IPS-11a (cell line): ENCODE data around the gene CCT6B.
"Not testable (repeated sequence)": the region's sequence is repeated elsewhere in the genome, so short reads cannot be mapped to it uniquely, and the experiment has no call there.

ENCODE experiments used
- H3K4me3 ChIP-seq: one replicate; pipeline ENCODE4 v1.5.1; 2013; ENCODE audit warnings: low read depth, low read length, control low read depth

Gene CCT6B

GRCh38 chr17:34961093-34961911 is at the start of gene CCT6B, which contains the start of gene ZNF830:
TSS of gene CCT6B (minus strand) at chr17:34961460. CDS start at chr17:34961393, 67 bp downstream.
TSS of gene ZNF830 (plus strand) at chr17:34961540. CDS start at chr17:34961567, 27 bp downstream.
- peak within 1 kb of the TSS; percentile 96 for H3K4me3 ChIP-seq

DNA sequence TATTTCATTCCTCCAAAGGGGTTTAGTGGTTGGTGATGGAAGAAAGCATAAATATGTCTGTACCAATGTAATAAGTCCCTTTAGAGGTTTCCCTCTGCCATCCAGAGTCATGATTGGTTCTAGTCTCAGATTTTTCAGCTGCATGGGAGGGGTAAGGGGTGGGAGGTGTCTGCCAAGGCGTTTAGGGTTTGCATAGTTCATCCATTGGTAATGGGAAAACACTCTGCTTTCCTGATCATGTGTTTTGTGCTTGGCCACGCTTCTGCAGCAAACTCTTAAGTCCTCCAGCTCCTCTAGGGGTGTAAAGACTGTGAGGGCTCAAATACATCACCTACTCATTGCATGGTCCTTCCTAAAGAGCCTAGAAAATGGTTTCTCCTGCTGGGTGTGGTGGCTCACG is 48.8 kb upstream of the CCT6B start:
- no peak overlapping the region for H3K4me3 ChIP-seq

DNA sequence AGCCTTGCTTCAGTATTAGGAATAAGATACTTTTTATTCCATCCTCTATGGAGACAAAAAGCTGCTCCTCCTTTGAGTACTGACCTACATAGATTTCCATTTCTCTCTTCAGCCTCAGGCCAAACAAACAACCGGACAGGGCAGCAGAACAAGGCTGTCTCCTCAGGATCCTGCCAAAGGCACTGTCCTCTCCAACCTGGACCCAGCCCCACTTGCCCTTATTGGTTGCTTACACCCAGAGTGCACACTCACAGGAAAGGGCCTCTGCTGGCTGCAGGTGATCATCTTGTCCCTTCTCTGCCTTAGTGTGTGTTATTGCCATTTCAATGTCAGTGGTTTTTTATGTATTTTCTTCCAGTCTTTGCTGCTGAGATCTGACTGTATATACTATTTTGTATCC is 45.7 kb upstream of the CCT6B start:
- H3K4me3 ChIP-seq: no peak overlapping the region

DNA sequence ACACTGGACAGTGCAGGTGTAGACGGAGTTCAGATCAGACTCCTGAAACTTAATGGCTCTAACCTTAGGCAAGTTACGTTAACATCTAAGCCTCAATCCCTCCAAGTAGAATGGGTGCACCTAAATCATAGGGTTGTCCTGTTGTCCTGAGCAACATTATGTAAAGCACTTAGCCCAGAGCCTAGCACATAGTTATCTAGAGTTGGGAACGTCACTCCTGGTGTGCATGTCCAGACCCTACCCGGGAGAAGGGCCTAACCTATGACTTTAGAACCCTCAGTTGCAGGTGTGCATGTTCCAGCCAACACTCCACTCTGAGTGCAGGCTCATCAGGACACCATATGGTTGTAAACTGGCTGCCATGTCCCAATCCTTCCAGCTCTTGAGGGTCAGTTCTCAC is 45.1 kb upstream of the CCT6B start:
- H3K4me3 ChIP-seq: no peak overlapping the region

DNA sequence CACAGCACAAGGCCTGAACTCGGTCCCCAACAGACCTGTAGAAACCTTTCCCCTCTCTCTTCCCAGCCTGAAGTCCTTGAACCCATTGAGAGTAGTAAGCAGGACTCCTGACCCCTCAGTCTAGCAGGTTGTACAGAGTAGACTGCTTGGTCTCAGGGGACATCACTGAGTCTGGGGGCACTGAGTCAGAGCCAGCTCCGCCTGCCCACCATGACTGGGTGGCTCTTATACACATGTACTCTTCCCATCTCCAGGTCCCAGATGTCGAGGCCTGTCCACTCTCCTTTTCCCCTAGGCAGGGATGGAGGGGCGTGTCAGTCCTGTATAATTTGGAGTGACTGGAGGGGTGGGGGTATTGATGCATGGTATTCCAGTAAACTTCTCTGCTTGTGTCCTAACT is 42.5 kb upstream of the CCT6B start:
- H3K4me3 ChIP-seq: no peak overlapping the region

DNA sequence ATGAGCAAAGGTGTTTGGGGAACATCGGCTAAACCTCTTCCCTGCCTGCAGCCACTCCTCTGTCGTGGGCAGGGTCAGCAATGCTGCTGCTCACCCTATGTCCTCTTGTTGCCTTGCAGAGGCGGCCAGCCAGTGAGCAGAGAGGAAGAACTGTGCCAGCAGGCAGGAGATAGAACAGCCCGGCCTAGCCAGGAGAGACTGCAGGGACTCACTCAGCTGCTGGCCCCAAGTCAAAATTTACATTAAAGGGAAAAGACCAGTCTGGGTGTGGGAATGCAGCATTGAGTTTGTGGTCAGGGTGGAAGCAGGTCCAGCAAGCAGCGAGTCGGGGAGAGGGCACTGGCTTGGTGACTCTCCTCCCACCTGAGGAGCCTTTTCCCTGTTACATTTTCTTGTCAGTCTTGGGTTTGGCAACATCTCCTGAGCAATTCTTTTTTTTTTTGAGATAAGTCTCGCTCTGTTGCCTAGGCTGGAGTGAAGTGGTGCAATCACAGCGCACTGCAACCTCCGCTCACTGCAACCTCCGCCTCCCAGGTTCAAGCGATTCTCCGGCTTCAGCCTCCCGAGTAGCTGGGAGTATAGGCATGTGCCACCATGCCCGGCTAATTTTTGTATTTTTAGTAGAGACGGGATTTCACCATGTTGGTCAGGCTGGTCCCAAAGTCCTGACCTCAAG is 41.8 kb upstream of the CCT6B start:
- no peak overlapping the region for H3K4me3 ChIP-seq

- H3K4me3 ChIP-seq: no peak overlapping the region
Measured at GRCh38 chr17:35001549-35001948, 40.3 kb upstream of the CCT6B start.

- H3K4me3 ChIP-seq: not testable (repeated sequence)
Measured at GRCh38 chr17:35000965-35001364, 39.7 kb upstream of the CCT6B start.

DNA sequence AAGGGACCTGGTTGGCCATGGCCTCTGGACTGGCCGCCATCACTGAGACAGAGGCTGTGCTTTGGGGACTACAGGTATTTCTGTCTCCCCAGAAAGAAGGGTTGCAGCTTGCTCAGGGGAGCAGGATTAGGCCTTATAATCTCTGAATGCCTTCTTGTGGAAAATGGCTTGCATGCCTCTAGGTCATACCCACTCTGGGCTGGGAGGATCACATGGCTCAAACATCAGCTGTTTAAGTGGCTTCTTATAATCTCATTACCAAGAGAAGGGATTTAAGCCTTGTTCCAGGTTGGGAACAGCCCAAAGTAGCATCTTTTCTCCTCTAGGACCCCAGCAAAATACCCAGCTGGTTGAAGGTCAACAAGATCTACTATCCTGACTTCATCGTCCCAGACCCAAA is 38.2 kb upstream of the CCT6B start:
- no peak overlapping the region for H3K4me3 ChIP-seq

- no peak overlapping the region for H3K4me3 ChIP-seq
Measured at GRCh38 chr17:34998205-34998604, 36.9 kb upstream of the CCT6B start.

GRCh38 chr17:34997355-34997862 is 36.1 kb upstream of the CCT6B start:
- no peak overlapping the region for H3K4me3 ChIP-seq

GRCh38 chr17:34996422-34997285 is 35.4 kb upstream of the CCT6B start:
- H3K4me3 ChIP-seq: no peak overlapping the region

- no peak overlapping the region for H3K4me3 ChIP-seq
Measured at GRCh38 chr17:34993031-34993430, 31.8 kb upstream of the CCT6B start.

GRCh38 chr17:34991606-34992005 is 30.3 kb upstream of the CCT6B start:
- H3K4me3 ChIP-seq: no peak overlapping the region

- H3K4me3 ChIP-seq: no peak overlapping the region
Measured at GRCh38 chr17:34990921-34991365, 29.7 kb upstream of the CCT6B start.

DNA sequence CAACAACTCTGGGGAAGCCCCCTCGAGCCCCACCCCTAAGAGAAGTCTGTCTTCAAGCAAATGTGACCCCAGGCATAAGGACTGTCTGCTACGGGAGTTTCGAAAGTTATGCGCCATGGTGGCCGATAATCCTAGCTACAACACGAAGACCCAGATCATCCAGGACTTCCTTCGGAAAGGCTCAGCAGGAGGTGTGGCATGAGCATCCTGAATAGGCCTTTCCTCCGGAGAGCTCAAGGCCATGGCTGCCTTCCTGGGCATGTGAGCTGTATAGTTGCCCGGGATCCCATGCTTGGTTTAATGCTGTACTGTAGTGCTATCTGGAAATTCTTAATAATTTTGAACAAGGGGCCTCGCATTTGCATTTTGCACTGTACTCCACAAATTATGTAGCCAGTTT is 28.2 kb upstream of the CCT6B start:
- no peak overlapping the region for H3K4me3 ChIP-seq

DNA sequence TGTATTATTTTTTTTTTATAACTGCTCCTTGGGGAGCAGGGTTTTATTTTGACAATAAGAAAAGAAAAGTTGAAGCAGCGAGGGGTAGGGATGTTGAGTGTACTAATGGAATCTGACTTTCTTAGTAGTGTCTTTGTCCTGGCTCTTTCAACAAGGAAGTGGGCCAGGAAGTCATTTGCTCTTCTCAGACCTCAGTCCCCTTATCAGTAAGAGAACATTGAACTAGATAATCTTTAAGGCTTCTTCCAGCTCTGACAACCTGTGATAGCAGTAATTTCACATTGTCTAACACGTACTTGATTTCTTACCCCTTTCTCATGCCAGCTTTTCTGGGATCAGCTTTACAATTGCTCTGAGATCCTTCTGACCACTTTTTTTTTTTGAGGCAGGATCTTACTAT is 27.4 kb upstream of the CCT6B start:
- no peak overlapping the region for H3K4me3 ChIP-seq

DNA sequence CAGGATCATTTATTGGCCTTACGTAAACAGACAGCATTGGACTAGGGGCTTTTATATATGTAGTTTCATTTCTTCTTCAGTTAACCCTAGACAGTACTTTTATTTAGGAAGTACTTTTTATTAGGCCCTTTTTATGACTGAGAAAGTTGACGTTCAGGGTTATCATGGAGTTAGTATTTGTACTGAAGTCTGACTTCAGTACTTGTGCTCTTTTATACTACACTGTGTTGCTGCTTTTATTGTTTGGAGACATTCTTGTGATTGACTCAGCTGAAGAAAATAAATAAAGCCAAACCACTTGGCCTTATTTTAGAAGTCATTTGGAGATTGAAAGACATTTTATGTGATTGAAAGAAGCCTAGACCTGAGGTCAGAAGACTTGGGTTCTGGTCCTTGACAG is 26.0 kb upstream of the CCT6B start:
- no peak overlapping the region for H3K4me3 ChIP-seq

GRCh38 chr17:34981538-34982241 is 20.4 kb upstream of the CCT6B start:
- peak overlapping the region; percentile 69 for H3K4me3 ChIP-seq
